A549 (cell line): ENCODE measurements around the gene GPR149. TPM values are rescaled to one million over a fixed set of nuclear protein-coding genes. Genes with fewer than 3 reads are reported as not detected.

Experiments used
- ATAC-seq, 2 experiments: fragments of 200-7000 bp in 1 of 2; fragments of >200 bp in 1 of 2; cut with Nextera tagmentation in 1 of 2; cut with Tn5 transposase in 1 of 2; 3 replicates each; pipeline versions ENCODE4 v1.8.0 to v1.9.1; 2018 to 2020; ENCODE audit warnings: mild to moderate bottlenecking in 1 of 2, moderate library complexity in 1 of 2
- CTCF ChIA-PET: fragments of 300-600 bp; sonication (Branson Sonifier 250); formaldehyde crosslinking; extraction: SDS; loops from one replicate; lab custom pipeline; 2021; ENCODE audit warnings: antibody characterized with exemption, inconsistent platforms; lab: Yijun Ruan, JAX
- POLR2A ChIA-PET: fragments of 350-600 bp; formaldehyde crosslinking; extraction: SDS; loops from one replicate; lab custom pipeline; 2021; ENCODE audit warnings: antibody characterized with exemption, inconsistent platforms; lab: Yijun Ruan, JAX
- DNase-seq, 2 experiments: peaks; one replicate each; pipeline versions ENCODE4 v3.0.0 to v3.0.0-alpha.2; 2011 to 2016; ENCODE audit warnings: low read depth in 1 of 2, low spot score in 1 of 2
- FAIRE-seq: peaks from 2 replicates; lab custom pipeline; 2011; peaks lifted over from hg19 to GRCh38; lab: Jason Lieb, UNC
- H3K27ac ChIP-seq, 2 experiments: fragments of >200 bp; sonication (Bioruptor Twin); formaldehyde crosslinking; 3 replicates each; pipeline ENCODE4 v1.5.1; 2016 to 2017
- H3K4me1 ChIP-seq: fragments of >200 bp; sonication (Bioruptor Twin); formaldehyde crosslinking; 3 replicates; pipeline ENCODE4 v1.6.1; 2016
- H3K4me2 ChIP-seq: fragments of >200 bp; sonication (Bioruptor Twin); formaldehyde crosslinking; 3 replicates; pipeline ENCODE4 v1.6.1; 2016
- H3K4me3 ChIP-seq: fragments of >200 bp; sonication (Bioruptor Twin); formaldehyde crosslinking; 3 replicates; pipeline ENCODE4 v1.5.1; 2016
- H3K9me3 ChIP-seq: fragments of >200 bp; sonication (Bioruptor Twin); formaldehyde crosslinking; 3 replicates; pipeline ENCODE4 v1.6.1; 2016
- BHLHE40 ChIP-seq: IDR thresholded peaks from 2 replicates; pipeline ENCODE4 v1.6.1; 2012; ENCODE audit warnings: low read depth, low read length, inconsistent platforms
- CBX2 ChIP-seq: fragments of 200-600 bp; sonication (generic); IDR thresholded peaks from 2 replicates; pipeline ENCODE4 v1.6.1; 2016; ENCODE audit warnings: low read depth, mild to moderate bottlenecking, borderline replicate concordance
- CBX8 ChIP-seq: fragments of 200-600 bp; sonication (generic); IDR thresholded peaks from 2 replicates; pipeline ENCODE4 v1.6.1; 2016
- CEBPB ChIP-seq, 2 experiments: fragments of >200 bp in 1 of 2; sonication (Bioruptor Twin) in 1 of 2; formaldehyde crosslinking in 1 of 2; IDR thresholded peaks; 2 replicates each; pipeline ENCODE4 v1.6.1; 2012 to 2016
- CHD2 ChIP-seq: fragments of 150-350 bp; IDR thresholded peaks from 2 replicates; pipeline ENCODE4 v1.6.1; 2014; ENCODE audit warnings: low read length; ENCODE audit not compliant: partially characterized antibody
- FOSL2 ChIP-seq, 2 experiments: fragments of 450-650 bp in 1 of 2; fragments of >200 bp in 1 of 2; sonication (Bioruptor Twin) in 1 of 2; formaldehyde crosslinking; IDR thresholded peaks; 2 replicates each; pipeline versions ENCODE4 v1.5.0 to v1.6.1; 2016 to 2020; ENCODE audit warnings: mild to moderate bottlenecking in 1 of 2, moderate library complexity in 1 of 2
- HDAC2 ChIP-seq: fragments of 200-600 bp; sonication (generic); IDR thresholded peaks from 2 replicates; pipeline ENCODE4 v1.6.1; 2016
- HOXA7 ChIP-seq: fragments of 250-450 bp; sonication (Bioruptor Pico); IDR thresholded peaks from 2 replicates; pipeline ENCODE4 v1.5.0; 2020; ENCODE audit warnings: mild to moderate bottlenecking, moderate library complexity
- HOXB5 ChIP-seq: fragments of 250-450 bp; sonication (Bioruptor Pico); IDR thresholded peaks from 2 replicates; pipeline ENCODE4 v1.5.0; 2020; ENCODE audit warnings: mild to moderate bottlenecking, moderate library complexity
- JUN ChIP-seq, 2 experiments: fragments of >200 bp; sonication (Bioruptor Twin); formaldehyde crosslinking; IDR thresholded peaks; 2 replicates in 1 of 2; 3 replicates in 1 of 2; pipeline ENCODE4 v1.6.1; 2016 to 2017
- JUNB ChIP-seq: fragments of >200 bp; sonication (Bioruptor Twin); formaldehyde crosslinking; IDR thresholded peaks from 2 replicates; pipeline ENCODE4 v1.6.1; 2016
- NPAS2 ChIP-seq: fragments of 250-450 bp; sonication (Bioruptor Pico); IDR thresholded peaks from 2 replicates; pipeline ENCODE4 v1.8.0; 2022; ENCODE audit warnings: mild to moderate bottlenecking, moderate library complexity, borderline replicate concordance
- POLR2AphosphoS2 ChIP-seq: conservative IDR thresholded peaks from 2 replicates; pipeline ENCODE4 v1.6.1; 2012; ENCODE audit warnings: low read length, improper control_type of control experiment, inconsistent platforms
- RFX5 ChIP-seq: fragments of 450-650 bp; IDR thresholded peaks from 2 replicates; pipeline ENCODE4 v1.7.1; 2014; ENCODE audit warnings: antibody characterized with exemption, mild to moderate bottlenecking, moderate library complexity
- RNF2 ChIP-seq: fragments of 200-600 bp; sonication (generic); IDR thresholded peaks from 2 replicates; pipeline ENCODE4 v1.6.1; 2016; ENCODE audit warnings: low read depth, mild to moderate bottlenecking, antibody characterized with exemption, moderate library complexity, borderline replicate concordance
- SREBF2 ChIP-seq: fragments of 450-650 bp; IDR thresholded peaks from 2 replicates; pipeline ENCODE4 v1.6.1; 2014; ENCODE audit warnings: mild to moderate bottlenecking, moderate library complexity
- TFCP2L1 ChIP-seq: fragments of 250-450 bp; sonication (Bioruptor Pico); IDR thresholded peaks from 2 replicates; pipeline ENCODE4 v1.5.0; 2021; ENCODE audit warnings: mild to moderate bottlenecking
- WGBS: methylation state at CpG from one replicate; pipeline ENCODE4 v1.1.6; 2017; ENCODE audit errors: missing lambda C conversion rate; 5-methylcytosine and 5-hydroxymethylcytosine counted together
- polyA minus RNA-seq: library from RNA; depleted of rRNA, polyadenylated mRNA; stranded (reverse); fragments of >200 nt; gene quantifications from 2 replicates; pipeline ENCODE4 v1.2.3, GENCODE V29; 2011; rRNA and poly(A)+ RNA removed
- polyA plus RNA-seq, 4 experiments: library from polyadenylated mRNA; depleted of rRNA in 3 of 4; stranded (reverse); fragments of >200 nt; fragmentation: RNase III in 1 of 4; extraction: RNeasy Plus Mini Kit Qiagen cat#74134 plus additional on column Dnase treatment in 1 of 4; gene quantifications; 2 replicates in 3 of 4; 3 replicates in 1 of 4; pipeline ENCODE4 v1.2.3, GENCODE V29; 2011 to 2017
- TF ChIP-seq, protein P1 (sequence below): fragments of 200-600 bp; sonication (generic); IDR thresholded peaks from 2 replicates; pipeline ENCODE4 v1.6.1; 2016; ENCODE audit warnings: antibody characterized with exemption, mild to moderate bottlenecking, moderate library complexity
- TF ChIP-seq, protein P2 (sequence below): IDR thresholded peaks from 2 replicates; pipeline ENCODE4 v1.6.1; 2012

Gene GPR149, protein sequence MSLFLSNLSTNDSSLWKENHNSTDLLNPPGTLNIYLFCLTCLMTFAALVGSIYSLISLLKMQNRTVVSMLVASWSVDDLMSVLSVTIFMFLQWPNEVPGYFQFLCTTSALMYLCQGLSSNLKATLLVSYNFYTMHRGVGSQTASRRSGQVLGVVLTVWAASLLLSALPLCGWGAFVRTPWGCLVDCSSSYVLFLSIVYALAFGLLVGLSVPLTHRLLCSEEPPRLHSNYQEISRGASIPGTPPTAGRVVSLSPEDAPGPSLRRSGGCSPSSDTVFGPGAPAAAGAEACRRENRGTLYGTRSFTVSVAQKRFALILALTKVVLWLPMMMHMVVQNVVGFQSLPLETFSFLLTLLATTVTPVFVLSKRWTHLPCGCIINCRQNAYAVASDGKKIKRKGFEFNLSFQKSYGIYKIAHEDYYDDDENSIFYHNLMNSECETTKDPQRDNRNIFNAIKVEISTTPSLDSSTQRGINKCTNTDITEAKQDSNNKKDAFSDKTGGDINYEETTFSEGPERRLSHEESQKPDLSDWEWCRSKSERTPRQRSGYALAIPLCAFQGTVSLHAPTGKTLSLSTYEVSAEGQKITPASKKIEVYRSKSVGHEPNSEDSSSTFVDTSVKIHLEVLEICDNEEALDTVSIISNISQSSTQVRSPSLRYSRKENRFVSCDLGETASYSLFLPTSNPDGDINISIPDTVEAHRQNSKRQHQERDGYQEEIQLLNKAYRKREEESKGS
- polyA plus RNA-seq (2011; rRNA removed) (not detected in 2 replicates), polyA plus RNA-seq (2017; fragmentation: RNase III; extraction: RNeasy Plus Mini Kit Qiagen cat#74134 plus additional on column Dnase treatment) (not detected in 3 replicates), polyA minus RNA-seq (not detected in 2 replicates)
- not detected in 2 replicates for polyA plus RNA-seq (2012; cell fraction: cytosol; rRNA removed)
- not detected in 2 replicates for polyA plus RNA-seq (2012; cell fraction: nucleus; rRNA removed)

DNA sequence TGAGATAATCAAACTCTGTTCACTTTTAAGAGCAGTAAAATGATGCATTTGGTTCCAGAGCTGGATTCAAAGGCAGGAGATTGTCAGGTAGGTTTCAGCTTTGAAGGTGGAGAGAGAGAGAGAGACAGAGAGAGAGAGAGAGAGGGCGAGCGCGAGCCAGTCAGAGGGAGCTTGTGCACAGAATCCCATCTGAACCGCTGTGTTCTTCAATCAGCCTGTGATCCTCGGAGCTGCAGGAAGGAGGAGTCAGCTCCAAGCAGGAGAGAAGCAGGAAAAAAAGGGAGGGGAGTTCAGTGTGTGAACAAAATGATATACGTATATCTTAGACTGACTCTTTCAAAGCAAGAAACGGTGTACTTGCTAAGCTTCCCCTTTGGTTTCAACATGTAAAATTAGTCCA, at the start of gene GPR149:
Gene GPR149, minus strand, starts transcription at position 177 of the 400 bp plus-strand sequence. CDS start 575 bp downstream, outside the sequence.
- H3K27ac ChIP-seq: no peak within 1 kb of the TSS
- H3K4me2 ChIP-seq: peak within 1 kb of the TSS; percentile 62
- ATAC-seq: peak; percentile 51 to 66; a peak in 4 of 6 replicates
- peak within 1 kb of the TSS; percentile 34; the same call in 1 of the 3 replicates for H3K4me3 ChIP-seq
- POLR2A ChIA-PET: no interaction called here
- WGBS: 4% methylated on average over 7 of the region's 7 CpGs
- H3K9me3 ChIP-seq: no peaks in the 10 kb centered on the region
- peak in 1 of 2 experiments; percentile 25 for DNase-seq
- CTCF ChIA-PET: interaction anchor here (0.6 kb wide), 1 partner anchor 125 kb away, joined by 3 read pairs; no protein-coding TSS in a partner anchor
- no peak for FAIRE-seq
- no peak for TF ChIP-seq BHLHE40
- no peak for TF ChIP-seq SREBF2
- TF ChIP-seq, protein P1, sequence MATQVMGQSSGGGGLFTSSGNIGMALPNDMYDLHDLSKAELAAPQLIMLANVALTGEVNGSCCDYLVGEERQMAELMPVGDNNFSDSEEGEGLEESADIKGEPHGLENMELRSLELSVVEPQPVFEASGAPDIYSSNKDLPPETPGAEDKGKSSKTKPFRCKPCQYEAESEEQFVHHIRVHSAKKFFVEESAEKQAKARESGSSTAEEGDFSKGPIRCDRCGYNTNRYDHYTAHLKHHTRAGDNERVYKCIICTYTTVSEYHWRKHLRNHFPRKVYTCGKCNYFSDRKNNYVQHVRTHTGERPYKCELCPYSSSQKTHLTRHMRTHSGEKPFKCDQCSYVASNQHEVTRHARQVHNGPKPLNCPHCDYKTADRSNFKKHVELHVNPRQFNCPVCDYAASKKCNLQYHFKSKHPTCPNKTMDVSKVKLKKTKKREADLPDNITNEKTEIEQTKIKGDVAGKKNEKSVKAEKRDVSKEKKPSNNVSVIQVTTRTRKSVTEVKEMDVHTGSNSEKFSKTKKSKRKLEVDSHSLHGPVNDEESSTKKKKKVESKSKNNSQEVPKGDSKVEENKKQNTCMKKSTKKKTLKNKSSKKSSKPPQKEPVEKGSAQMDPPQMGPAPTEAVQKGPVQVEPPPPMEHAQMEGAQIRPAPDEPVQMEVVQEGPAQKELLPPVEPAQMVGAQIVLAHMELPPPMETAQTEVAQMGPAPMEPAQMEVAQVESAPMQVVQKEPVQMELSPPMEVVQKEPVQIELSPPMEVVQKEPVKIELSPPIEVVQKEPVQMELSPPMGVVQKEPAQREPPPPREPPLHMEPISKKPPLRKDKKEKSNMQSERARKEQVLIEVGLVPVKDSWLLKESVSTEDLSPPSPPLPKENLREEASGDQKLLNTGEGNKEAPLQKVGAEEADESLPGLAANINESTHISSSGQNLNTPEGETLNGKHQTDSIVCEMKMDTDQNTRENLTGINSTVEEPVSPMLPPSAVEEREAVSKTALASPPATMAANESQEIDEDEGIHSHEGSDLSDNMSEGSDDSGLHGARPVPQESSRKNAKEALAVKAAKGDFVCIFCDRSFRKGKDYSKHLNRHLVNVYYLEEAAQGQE: no peak
- TF ChIP-seq FOSL2 (IDR thresholded peaks at IDR 0.05): no peak
- TF ChIP-seq FOSL2 (CRISPR knock-in tag; IDR thresholded peaks at IDR 0.05): no peak
- TF ChIP-seq TFCP2L1 (CRISPR knock-in tag): no peak
- TF ChIP-seq POLR2AphosphoS2: no peak
- H3K4me1 ChIP-seq: 0 out of 3 replicates have a peak, but pooled peaks cover 3% of the 10 kb centered on the region

DNA sequence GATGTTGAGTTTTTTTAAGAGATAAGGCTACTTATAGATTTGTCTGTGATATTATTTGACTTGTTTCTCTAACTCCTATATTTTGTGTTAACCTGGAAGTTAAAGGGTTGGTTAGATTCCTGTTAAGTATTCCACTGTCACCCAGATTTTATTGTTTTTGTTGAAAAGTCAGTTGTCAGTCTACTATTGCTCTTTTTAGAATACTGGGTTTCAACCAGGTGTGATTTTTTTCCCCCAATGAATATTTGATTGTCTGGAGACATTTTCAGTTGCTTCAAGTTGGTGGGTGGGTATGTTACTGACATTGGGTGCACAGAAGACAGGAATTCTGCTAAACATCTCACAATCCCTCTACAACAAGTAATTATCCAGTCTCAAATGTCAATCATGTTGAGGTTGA, 43.8 kb upstream of the GPR149 start:
- TF ChIP-seq JUN (IDR thresholded peaks at IDR 0.05): no peak
- no peak for TF ChIP-seq FOSL2 (IDR thresholded peaks at IDR 0.05)
- no peak for TF ChIP-seq FOSL2 (CRISPR knock-in tag; IDR thresholded peaks at IDR 0.05)
- no peak for TF ChIP-seq CBX8
- TF ChIP-seq CHD2: no peak
- TF ChIP-seq SREBF2: no peak
- no peak for TF ChIP-seq HDAC2
- no peak for TF ChIP-seq RFX5
- no peak for TF ChIP-seq RNF2
- TF ChIP-seq, protein P1: no peak
- no peak for TF ChIP-seq CEBPB (IDR thresholded peaks at IDR 0.05)
- TF ChIP-seq HOXA7 (CRISPR knock-in tag): no peak
- TF ChIP-seq JUNB: no peak
- TF ChIP-seq, protein P2, sequence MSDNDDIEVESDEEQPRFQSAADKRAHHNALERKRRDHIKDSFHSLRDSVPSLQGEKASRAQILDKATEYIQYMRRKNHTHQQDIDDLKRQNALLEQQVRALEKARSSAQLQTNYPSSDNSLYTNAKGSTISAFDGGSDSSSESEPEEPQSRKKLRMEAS: no peak
- TF ChIP-seq NPAS2 (CRISPR knock-in tag): no peak
- TF ChIP-seq HOXB5 (CRISPR knock-in tag): no peak
- TF ChIP-seq CBX2: no peak
- TF ChIP-seq, all 56 proteins: peak for 0
- H3K27ac ChIP-seq: no peak overlapping the region
- H3K4me3 ChIP-seq: no peak overlapping the region
- FAIRE-seq (no peak), ATAC-seq (no peak), DNase-seq (no peak)
- no peaks in the 10 kb centered on the region for H3K9me3 ChIP-seq
- ChIA-PET POLR2A (no interaction called here), CTCF (no interaction called here)
- H3K4me1 ChIP-seq: no peaks in the 10 kb centered on the region
- H3K4me2 ChIP-seq: no peak overlapping the region
